ENCODE measurements around the gene ERC2.

The ERC2 gene

DNA sequence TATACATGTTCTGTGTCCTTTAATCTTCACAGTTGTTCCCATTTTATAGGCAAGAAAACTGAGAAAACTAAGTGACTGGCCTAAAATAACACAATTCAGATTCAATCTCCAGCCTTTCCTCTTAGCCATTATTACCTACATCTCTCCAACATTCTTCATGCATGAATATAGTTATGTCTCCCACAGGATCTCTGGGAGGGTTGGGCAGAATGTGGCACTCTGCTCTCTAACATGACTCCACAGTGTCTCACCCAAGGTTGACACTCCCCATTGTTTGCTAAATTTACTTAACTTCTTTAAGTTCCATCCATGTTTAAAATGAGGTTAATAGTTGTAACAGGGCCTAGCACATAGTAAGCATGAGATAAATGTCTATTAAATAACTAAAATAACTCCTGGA is 276.3 kb downstream of the ERC2 start:
- DNase-seq (ENCODE audit: low read depth in 2 of 2, low spot score in 1 of 2): no peak

GRCh38 chr3:56190771-56191305 is 277.4 kb downstream of the ERC2 start:
- no peak for DNase-seq (ENCODE audit: low read depth in 2 of 2, low spot score in 1 of 2)

GRCh38 chr3:56190130-56190529 is 278.1 kb downstream of the ERC2 start:
- DNase-seq (ENCODE audit: low read depth in 2 of 2, low spot score in 1 of 2): no peak

GRCh38 chr3:56189536-56189935 is 278.7 kb downstream of the ERC2 start:
- DNase-seq (ENCODE audit: low read depth in 2 of 2, low spot score in 1 of 2): no peak

DNA sequence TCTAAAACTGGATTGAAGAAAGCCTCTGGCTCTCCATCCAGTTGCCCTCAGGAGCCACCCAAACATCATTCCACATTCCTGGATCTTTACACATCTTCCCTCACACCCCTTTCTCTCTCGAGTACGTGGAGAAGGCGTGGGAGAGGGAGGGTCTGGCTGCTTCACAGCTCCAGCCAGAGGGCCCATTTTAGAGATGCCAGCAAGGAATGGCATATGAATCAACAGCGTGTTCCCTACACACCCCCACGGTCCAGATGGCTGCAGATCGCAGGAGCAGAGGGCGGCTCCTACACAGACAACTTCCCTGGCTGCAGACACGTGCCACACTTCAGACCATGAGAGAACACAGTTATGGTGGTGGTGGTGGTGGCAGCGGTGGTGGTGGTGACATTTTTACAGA is 280.1 kb downstream of the ERC2 start:
- no peak for DNase-seq (ENCODE audit: low read depth in 2 of 2, low spot score in 1 of 2)

DNA sequence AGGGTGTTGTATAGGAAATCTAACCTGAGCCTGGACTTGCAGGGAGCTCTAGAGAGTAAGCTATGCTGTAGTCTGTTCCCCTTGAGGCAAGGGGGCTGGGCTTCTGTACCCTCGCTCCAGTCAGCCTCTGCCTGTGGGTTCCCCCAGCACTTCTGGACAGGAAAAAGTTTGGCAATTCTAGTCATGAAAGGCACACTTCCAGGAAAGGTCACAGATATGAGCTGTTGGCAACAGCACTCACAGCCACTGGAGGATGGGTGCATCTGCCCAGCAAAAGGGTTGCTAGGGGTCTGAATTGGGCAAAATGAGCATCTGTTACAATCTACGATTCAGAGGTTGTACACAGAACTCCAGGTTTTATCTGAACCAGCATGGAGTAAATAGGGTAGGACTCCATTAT is 281.2 kb downstream of the ERC2 start:
- no peak for DNase-seq (ENCODE audit: low read depth in 2 of 2, low spot score in 1 of 2)

GRCh38 chr3:56185827-56186226 is 282.4 kb downstream of the ERC2 start:
- no peak for DNase-seq (ENCODE audit: low read depth in 2 of 2, low spot score in 1 of 2)

DNA sequence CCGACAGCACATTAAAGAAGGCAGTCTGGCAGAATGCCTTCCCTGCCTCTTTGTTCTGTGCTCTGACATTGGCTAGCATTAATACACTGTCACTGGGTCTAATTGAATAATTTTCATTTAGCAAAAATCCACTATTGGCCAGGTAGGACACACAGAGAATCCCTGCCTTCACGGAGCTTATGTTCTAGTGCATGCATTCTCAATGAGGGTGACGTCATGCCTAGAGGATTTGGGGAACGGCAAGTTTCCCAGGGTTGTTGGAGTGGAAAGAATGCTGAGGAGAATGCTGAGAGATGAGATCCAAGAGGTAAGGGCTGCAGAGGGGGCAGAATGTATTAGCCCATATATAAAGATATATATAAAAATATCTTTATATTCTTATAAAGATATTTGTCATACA is 284.7 kb downstream of the ERC2 start:
- DNase-seq (ENCODE audit: low read depth in 2 of 2, low spot score in 1 of 2): no peak

DNA sequence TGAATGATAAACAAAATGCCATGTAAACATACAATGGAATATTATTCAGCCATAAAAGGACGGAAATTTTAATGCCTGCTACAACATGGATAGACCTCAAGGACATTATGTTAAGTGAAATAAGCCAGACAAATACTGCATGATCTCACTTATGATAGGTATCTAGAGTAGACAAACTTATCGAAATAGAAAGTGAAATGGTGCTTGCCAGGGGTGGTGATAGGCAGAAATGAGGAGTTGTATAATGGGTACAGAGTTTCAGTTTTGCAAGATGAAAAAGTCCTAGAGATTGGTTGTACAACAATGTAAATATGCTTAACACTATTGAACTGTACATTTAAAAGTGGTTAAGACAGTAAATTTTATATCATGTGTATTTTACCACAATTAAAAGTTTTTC is 287.8 kb downstream of the ERC2 start:
- DNase-seq (ENCODE audit: low read depth in 2 of 2, low spot score in 1 of 2): no peak

DNA sequence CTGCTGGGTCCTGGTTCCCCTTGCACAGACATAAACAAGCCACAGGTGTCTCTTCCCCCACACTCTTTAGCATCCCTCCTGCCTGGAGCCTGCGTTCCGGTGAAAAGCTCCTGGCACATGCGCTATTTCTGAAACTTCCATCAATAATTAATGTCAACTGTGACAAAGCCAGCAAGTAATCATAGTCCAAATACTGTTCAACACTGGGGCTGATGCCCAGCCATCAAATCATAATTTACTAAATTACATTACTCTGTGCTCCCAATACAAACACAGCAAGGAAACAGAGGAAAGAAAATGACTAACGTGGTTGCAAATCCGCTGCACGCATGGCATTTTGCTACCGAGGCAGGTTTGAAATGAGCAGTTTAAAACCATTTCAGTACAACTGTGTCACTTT is 294.7 kb downstream of the ERC2 start:
- DNase-seq (ENCODE audit: low read depth in 2 of 2, low spot score in 1 of 2): no peak

- DNase-seq (ENCODE audit: low read depth in 2 of 2, low spot score in 1 of 2): no peak
These were observed 303.8 kb downstream of the ERC2 start for GRCh38 chr3:56164436-56164835.

DNA sequence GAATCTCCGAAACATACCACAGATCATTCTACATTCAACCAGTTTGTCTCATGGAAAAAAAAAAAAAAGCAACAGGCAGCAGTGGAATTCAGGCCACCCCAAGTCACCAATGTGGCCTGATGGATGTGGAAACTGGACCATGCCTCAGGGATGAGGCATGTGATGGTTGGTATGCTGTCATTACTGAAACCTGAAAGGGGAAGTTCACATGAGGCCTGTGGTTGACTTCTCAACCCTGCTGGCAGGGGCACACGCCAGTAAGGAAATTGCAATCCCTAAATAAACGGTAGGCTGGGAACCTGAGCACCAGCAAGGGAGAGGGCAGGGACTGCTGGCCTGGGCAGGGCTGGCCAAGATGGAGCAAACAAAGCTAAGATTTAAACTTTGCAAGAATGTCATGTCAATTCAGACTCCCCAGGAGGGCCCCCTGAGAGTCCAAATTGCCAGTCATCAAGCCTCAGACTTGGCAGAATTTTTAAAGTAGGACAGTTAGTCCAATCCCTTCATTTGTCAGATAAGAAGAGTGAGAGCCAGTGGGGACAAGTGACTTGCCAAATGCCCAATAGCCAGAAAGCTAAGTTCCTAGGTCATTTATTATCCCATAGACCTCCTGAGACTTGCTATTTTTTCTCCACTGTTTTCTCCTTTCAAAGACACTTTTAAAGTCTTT is 310.4 kb downstream of the ERC2 start:
- DNase-seq (ENCODE audit: low read depth in 2 of 2, low spot score in 1 of 2): no peak

GRCh38 chr3:56154297-56154696 is 314.0 kb downstream of the ERC2 start:
- no peak for DNase-seq (ENCODE audit: low read depth in 2 of 2, low spot score in 1 of 2)

GRCh38 chr3:56147354-56147753 is 320.9 kb downstream of the ERC2 start:
- DNase-seq (ENCODE audit: low read depth in 2 of 2, low spot score in 1 of 2): no peak

GRCh38 chr3:56145410-56145809 is 322.9 kb downstream of the ERC2 start:
- no peak for DNase-seq (ENCODE audit: low read depth in 2 of 2, low spot score in 1 of 2)

DNA sequence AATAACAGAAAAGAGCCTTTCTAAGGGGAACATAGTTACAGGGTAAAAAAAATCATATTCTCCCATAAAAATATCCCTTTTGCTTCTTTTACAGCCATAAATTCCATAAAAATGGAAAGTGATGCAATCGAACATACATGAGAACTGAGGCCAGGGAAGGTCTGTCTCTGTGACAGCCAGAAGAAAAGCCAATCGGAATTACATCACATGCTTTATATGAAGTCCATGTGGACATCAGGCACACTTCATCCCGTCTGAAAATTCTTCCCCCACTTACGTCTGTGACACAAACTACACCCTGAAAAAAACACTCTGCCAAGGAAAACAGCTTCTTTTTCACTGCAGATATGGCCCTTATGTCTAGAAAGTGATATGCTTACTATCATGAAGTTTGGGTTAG is 323.5 kb downstream of the ERC2 start:
- no peak for DNase-seq (ENCODE audit: low read depth in 2 of 2, low spot score in 1 of 2)

- no peak for DNase-seq (ENCODE audit: low read depth in 2 of 2, low spot score in 1 of 2)
These were observed 330.9 kb downstream of the ERC2 start for GRCh38 chr3:56137415-56137814.

DNA sequence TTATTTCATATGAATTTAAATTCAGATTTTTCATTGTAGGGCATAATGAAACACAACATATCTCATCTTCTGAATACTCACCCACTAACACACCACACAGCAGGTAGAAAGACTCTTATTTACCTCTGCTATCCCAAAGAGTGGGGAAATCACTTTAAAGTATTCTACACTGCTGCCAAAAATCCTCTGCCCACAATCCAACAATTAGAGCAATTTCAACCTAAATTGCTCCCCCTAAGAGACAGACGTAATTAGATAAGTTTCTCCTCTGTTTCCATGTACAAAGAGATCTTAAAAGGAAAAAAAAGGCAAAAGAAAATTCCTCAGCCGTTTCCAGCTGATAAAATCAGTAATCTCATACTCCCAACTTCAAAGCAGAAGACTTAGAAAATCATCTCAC is 331.8 kb downstream of the ERC2 start:
- DNase-seq (ENCODE audit: low read depth in 2 of 2, low spot score in 1 of 2): no peak

DNA sequence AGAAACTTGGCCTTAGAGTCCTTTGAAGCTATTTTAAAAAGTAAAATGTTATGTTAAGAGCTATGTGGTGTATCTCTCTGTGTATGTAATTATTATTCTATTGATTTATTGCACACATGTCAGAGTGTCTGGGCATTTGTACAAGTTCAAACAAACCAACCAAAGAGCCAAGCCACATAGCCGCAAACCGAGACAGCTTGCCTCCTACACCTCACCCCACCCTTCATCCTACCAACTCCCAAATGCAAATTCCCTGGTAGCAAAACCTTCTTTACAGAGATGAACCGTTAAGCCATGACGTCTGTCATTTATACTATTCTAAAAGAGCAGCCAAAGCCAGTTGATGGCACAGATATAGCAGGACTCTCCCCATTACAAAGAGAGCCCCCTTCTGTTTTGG is 332.3 kb downstream of the ERC2 start:
- DNase-seq (ENCODE audit: low read depth in 2 of 2, low spot score in 1 of 2): no peak

- DNase-seq (ENCODE audit: low read depth in 2 of 2, low spot score in 1 of 2): no peak
These were observed 334.8 kb downstream of the ERC2 start for GRCh38 chr3:56133423-56133822.

DNA sequence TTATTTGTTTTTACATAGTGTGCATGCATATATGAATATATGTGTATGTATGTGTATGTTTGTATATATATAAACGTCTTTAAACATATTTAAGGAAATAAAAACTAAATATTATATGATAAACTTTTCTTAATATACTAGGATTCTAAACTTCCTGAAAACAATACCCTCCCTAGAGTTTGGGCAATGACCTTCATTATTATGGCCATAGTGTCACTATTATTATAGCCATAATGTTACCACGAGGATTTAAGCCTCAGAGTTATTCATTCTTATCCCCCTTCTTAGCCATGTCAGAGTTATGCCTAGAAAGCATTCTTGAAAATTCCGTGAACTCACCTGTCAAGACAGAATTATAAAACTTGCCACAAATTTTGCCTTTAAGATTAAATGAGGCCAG is 335.5 kb downstream of the ERC2 start:
- no peak for DNase-seq (ENCODE audit: low read depth in 2 of 2, low spot score in 1 of 2)

DNA sequence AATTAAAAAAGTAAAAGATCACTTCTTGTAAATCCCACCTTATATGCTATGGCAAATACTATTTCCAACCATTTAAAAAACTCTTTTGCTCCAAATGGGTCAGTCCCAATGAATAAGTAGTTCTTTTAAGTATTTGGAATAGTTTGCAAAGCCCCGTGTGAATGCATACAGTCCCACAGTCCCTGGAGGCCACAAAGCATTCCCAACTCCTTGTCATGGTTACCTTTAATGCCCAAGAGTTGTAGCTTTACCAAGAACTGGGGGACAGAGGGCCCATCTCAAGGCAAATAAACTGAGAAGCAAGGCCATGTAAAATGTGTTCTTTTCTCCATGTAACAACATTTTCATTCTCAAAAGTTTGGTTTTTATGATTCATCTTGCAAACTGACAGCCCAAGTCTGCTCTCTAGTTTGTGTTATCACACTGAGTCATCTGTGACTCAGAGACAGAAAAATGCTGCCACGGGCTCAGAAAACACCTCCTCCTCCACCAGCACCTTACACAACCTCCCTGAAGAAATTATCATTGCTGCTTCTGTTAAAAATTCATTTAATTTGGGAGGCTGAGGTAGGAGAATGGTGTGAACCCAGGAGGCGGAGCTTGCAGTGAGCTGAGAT is 336.2 kb downstream of the ERC2 start:
- DNase-seq (ENCODE audit: low read depth in 2 of 2, low spot score in 1 of 2): no peak

DNA sequence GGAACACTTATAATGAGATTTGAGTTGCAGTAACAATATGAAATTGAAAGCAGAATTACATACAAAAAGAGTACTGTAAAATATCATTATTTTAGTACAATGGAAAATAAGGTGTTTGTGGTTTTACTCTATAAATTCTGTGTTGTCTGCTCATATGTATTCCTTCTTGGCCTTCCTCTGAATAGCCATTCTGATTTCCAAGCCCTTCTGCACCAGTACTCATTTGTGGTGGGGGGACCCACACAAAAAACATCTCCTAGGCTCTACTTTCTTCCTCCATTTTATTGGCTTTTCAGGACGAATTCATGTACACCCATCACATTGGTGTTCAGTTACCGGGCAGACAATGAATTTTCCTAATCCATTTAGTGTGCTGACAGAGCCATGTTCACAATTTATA is 338.2 kb downstream of the ERC2 start:
- no peak for DNase-seq (ENCODE audit: low read depth in 2 of 2, low spot score in 1 of 2)

Measured in stimulated activated CD8-positive, alpha-beta memory T cell treated with anti-CD3 and anti-CD28 coated beads, Interleukin-4, amount 100 ng/mL, for 4 hours (primary cell).